Measurements from ENCODE around the gene RBMS1. TPM values are rescaled to one million over a fixed set of nuclear protein-coding genes. Genes with fewer than 3 reads are reported as not detected.

The RBMS1 gene
- total and polyA plus RNA-seq, 4 donors: 7.9 to 23.5 (median 15.5) TPM

GRCh38 chr2:160324161-160324800, 169.3 kb downstream of the RBMS1 start:
- DNase-seq (ENCODE audit: low spot score): peak; percentile 56
- H3K4me1 ChIP-seq (ENCODE audit: control insufficient read depth in 4 of 4, insufficient read depth in 4 of 4, low read length in 3 of 4): peaks cover 1 to 13% (median 9%) of the 10 kb centered on the region in 4 donors
- H3K27me3 ChIP-seq (ENCODE audit: control insufficient read depth in 4 of 4, insufficient read depth in 4 of 4, low read length in 3 of 4): no peaks in the 10 kb centered on the region
- no peak overlapping the region for H3K4me3 ChIP-seq (ENCODE audit: low read depth in 1 of 3, low read length in 3 of 3)
- H3K27ac ChIP-seq (ENCODE audit: low read depth in 1 of 2, low read length in 2 of 2): no peak overlapping the region
- no peak for TF ChIP-seq ATF3 (IDR thresholded peaks at IDR 0.05)
- peak; percentile 83 to 88 for TF ChIP-seq RAD21 (IDR thresholded peaks at IDR 0.05)
- TF ChIP-seq FOXA2 (IDR thresholded peaks at IDR 0.05): no peak
- no peak for TF ChIP-seq JUND (IDR thresholded peaks at IDR 0.05)
- TF ChIP-seq HNF4G (IDR thresholded peaks at IDR 0.05): no peak
- no peak for TF ChIP-seq SP1 (IDR thresholded peaks at IDR 0.05)
- TF ChIP-seq RXRA (IDR thresholded peaks at IDR 0.05): no peak
- TF ChIP-seq NR2F2 (IDR thresholded peaks at IDR 0.05): no peak
- TF ChIP-seq EGR1 (IDR thresholded peaks at IDR 0.05; ENCODE audit: low read depth in 2 of 2): no peak
- peak; percentile 78 for TF ChIP-seq CTCF (IDR thresholded peaks at IDR 0.05; ENCODE audit: low read depth, low read length, missing input control)
- no peak for TF ChIP-seq FOXA1 (IDR thresholded peaks at IDR 0.05)
- no peak for TF ChIP-seq MAX (IDR thresholded peaks at IDR 0.05)
- TF ChIP-seq GABPA (IDR thresholded peaks at IDR 0.05 in 1 of 2, conservative IDR thresholded peaks at IDR 0.05 in 1 of 2): no peak
- no peak for TF ChIP-seq ZBTB33 (IDR thresholded peaks at IDR 0.05)
- 52% methylated on average over 12 of the region's 12 CpGs for WGBS
- no peaks in the 10 kb centered on the region for H3K36me3 ChIP-seq (ENCODE audit: control insufficient read depth in 4 of 4, insufficient read depth in 3 of 4, low read depth in 1 of 4, low read length in 3 of 4)
- no peaks in the 10 kb centered on the region for H3K9me3 ChIP-seq (ENCODE audit: control insufficient read depth in 4 of 4, low read length in 3 of 4)
- no peak overlapping the region for H3K9ac ChIP-seq (ENCODE audit: low read depth in 1 of 2, low read length in 2 of 2)

- WGBS: 81% methylated on average over 3 of the region's 3 CpGs
- no peak for TF ChIP-seq YY1 (IDR thresholded peaks at IDR 0.05)
- TF ChIP-seq EGR1 (IDR thresholded peaks at IDR 0.05; ENCODE audit: low read depth in 2 of 2): no peak
- TF ChIP-seq REST (IDR thresholded peaks at IDR 0.05): no peak
- no peak for TF ChIP-seq SP1 (IDR thresholded peaks at IDR 0.05)
- no peak for TF ChIP-seq RAD21 (IDR thresholded peaks at IDR 0.05)
- no peak for TF ChIP-seq RXRA (IDR thresholded peaks at IDR 0.05)
- no peak for TF ChIP-seq FOXA1 (IDR thresholded peaks at IDR 0.05)
- TF ChIP-seq NR2F2 (IDR thresholded peaks at IDR 0.05): no peak
- no peak for TF ChIP-seq ATF3 (IDR thresholded peaks at IDR 0.05)
- no peak for TF ChIP-seq HNF4A (conservative IDR thresholded peaks at IDR 0.05)
- TF ChIP-seq MAX (IDR thresholded peaks at IDR 0.05): no peak
- TF ChIP-seq HNF4G (IDR thresholded peaks at IDR 0.05): no peak
- TF ChIP-seq CTCF (IDR thresholded peaks at IDR 0.05; ENCODE audit: low read depth, low read length, missing input control): no peak
- TF ChIP-seq ZBTB33 (IDR thresholded peaks at IDR 0.05): no peak
- no peak for TF ChIP-seq FOXA2 (IDR thresholded peaks at IDR 0.05)
- TF ChIP-seq JUND (IDR thresholded peaks at IDR 0.05): no peak
Measured at GRCh38 chr2:160322320-160322719, 171.3 kb downstream of the RBMS1 start.

More at GRCh38 chr2:160322320-160322719, 171.3 kb downstream of the RBMS1 start:
- Histone ChIP-seq H3K9ac (ENCODE audit: low read depth in 1 of 2, low read length in 2 of 2) (no peak overlapping the region), H3K9me3 (ENCODE audit: control insufficient read depth in 4 of 4, low read length in 3 of 4) (no peaks in the 10 kb centered on the region), H3K4me3 (ENCODE audit: low read depth in 1 of 3, low read length in 3 of 3) (no peak overlapping the region), H3K27me3 (ENCODE audit: control insufficient read depth in 4 of 4, insufficient read depth in 4 of 4, low read length in 3 of 4) (no peaks in the 10 kb centered on the region), H3K27ac (ENCODE audit: low read depth in 1 of 2, low read length in 2 of 2) (no peak overlapping the region), H3K36me3 (ENCODE audit: control insufficient read depth in 4 of 4, insufficient read depth in 3 of 4, low read depth in 1 of 4, low read length in 3 of 4) (no peaks in the 10 kb centered on the region), H3K4me1 (ENCODE audit: control insufficient read depth in 4 of 4, insufficient read depth in 4 of 4, low read length in 3 of 4) (peaks cover 1 to 6% (median 4%) of the 10 kb centered on the region in 4 donors)
- no peak for DNase-seq (ENCODE audit: low spot score)
